ENCODE results near the gene AFMID. TPM values are rescaled to one million over a fixed set of nuclear protein-coding genes. Genes with fewer than 3 reads are reported as not detected.

AFMID gene
- total and polyA plus RNA-seq, 2 of the 13 experiments (the other 11 are each of a cell fraction or from before 2014, with no cell fraction given), result 249 to 270 TPM

DNA sequence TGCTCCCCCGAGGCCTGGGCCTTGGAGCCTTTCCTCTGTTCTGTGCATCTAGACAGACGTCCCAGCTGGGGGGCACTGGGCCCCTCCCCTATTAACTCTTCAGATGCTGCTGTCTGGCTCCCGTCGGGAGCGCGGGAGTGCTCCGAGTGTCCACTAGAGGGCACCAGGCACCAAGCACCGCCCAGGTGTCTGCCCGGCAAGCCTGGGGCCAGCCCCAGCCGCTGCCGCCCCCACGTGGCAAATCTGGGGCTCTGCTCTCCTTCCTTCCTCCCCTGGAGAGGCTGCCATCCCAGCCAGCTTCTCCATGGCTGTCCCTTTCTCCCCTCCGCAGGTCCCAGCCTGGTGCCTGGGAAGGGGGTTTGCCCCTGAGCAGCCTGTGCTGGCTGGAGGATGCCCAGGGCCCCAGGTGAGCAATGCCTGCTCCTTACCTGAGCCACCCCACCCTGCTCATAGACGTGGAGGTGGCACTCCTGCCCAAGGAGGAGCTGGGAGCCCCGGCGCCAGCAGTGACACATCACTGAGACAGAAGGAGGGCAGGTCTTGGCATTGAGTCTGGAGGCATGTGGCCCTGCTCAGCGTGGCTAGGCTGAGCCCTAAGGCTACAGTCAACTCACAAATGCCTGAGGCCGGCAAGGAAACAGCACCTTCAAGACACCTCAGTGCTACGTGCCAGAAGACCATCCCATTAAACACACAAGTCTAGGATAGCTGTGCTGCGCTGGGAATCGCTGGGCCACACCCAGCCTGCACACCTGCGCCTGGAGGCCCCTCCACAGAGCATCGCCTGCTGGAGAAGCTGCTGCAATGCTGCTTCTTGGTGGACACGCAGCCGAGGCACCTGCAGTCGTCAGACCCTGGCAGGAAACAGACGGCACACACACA lies 64.0 kb downstream of the AFMID start (continued):
- TF ChIP-seq ZNF296 (CRISPR knock-in tag; conservative IDR thresholded peaks at IDR 0.05) (no peak), FOXK1 (CRISPR knock-in tag; IDR thresholded peaks at IDR 0.05; ENCODE audit: borderline replicate concordance, low read depth) (peak; percentile 41; the same call in 1 of the 2 replicates), ZNF550 (CRISPR knock-in tag; IDR thresholded peaks at IDR 0.05; ENCODE audit: borderline replicate concordance) (no peak), XRCC5 (optimal IDR thresholded peaks at IDR 0.05; ENCODE audit: low read length) (peak; percentile 99), BCL6 (CRISPR knock-in tag; IDR thresholded peaks at IDR 0.05) (peak; percentile 60), ZNF446 (CRISPR knock-in tag; IDR thresholded peaks at IDR 0.05) (no peak), KAT8 (CRISPR knock-in tag; IDR thresholded peaks at IDR 0.05) (peak; percentile 74; the same call in 1 of the 2 replicates), ZNF574 (CRISPR knock-in tag; IDR thresholded peaks at IDR 0.05) (peak; percentile 77), ZNF782 (CRISPR knock-in tag; IDR thresholded peaks at IDR 0.05; ENCODE audit: borderline replicate concordance) (no peak), MED13 (CRISPR knock-in tag; IDR thresholded peaks at IDR 0.05) (no peak), HNRNPH1 (optimal IDR thresholded peaks at IDR 0.05; ENCODE audit: low read depth, low read length) (no peak), ZNF350 (CRISPR knock-in tag; IDR thresholded peaks at IDR 0.05; ENCODE audit: borderline replicate concordance, low read depth) (peak; percentile 87), NCOR1 (IDR thresholded peaks at IDR 0.05; ENCODE audit: borderline replicate concordance, low read length) (no peak), ZNF160 (CRISPR knock-in tag; IDR thresholded peaks at IDR 0.05) (peak; percentile 51; the same call in 1 of the 2 replicates), ONECUT2 (CRISPR knock-in tag; IDR thresholded peaks at IDR 0.05) (no peak), RORA (CRISPR knock-in tag; IDR thresholded peaks at IDR 0.05) (no peak), ZNF382 (CRISPR knock-in tag; IDR thresholded peaks at IDR 0.05; ENCODE audit: borderline replicate concordance) (no peak), RBM22 (optimal IDR thresholded peaks at IDR 0.05; ENCODE audit: low read length) (no peak), NFKB2 (CRISPR knock-in tag; IDR thresholded peaks at IDR 0.05; ENCODE audit: borderline replicate concordance) (peak; percentile 57; the same call in 1 of the 2 replicates), ZNF136 (CRISPR knock-in tag; IDR thresholded peaks at IDR 0.05; ENCODE audit: low read depth) (no peak)
- TF ChIP-seq, protein P1, sequence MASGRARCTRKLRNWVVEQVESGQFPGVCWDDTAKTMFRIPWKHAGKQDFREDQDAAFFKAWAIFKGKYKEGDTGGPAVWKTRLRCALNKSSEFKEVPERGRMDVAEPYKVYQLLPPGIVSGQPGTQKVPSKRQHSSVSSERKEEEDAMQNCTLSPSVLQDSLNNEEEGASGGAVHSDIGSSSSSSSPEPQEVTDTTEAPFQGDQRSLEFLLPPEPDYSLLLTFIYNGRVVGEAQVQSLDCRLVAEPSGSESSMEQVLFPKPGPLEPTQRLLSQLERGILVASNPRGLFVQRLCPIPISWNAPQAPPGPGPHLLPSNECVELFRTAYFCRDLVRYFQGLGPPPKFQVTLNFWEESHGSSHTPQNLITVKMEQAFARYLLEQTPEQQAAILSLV (CRISPR knock-in tag; IDR thresholded peaks at IDR 0.05; ENCODE audit: borderline replicate concordance), result no peak; the same call in 1 of the 2 replicates
- TF ChIP-seq, protein P2, sequence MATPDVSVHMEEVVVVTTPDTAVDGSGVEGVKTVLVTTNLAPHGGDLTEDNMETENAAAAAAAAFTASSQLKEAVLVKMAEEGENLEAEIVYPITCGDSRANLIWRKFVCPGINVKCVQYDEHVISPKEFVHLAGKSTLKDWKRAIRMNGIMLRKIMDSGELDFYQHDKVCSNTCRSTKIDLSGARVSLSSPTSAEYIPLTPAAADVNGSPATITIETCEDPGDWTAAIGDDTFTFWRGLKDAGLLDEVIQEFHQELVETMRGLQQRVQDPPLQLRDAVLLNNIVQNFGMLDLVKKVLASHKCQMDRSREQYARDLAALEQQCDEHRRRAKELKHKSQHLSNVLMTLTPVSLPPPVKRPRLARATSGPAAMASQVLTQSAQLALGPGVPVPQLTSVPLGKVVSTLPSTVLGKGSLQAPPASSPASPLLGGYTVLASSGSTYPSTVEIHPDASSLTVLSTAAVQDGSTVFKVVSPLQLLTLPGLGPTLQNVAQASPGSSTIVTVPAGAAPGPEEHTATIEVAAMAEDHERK (CRISPR knock-in tag; IDR thresholded peaks at IDR 0.05; ENCODE audit: low read depth), result 0 out of 2 replicates have a peak, but pooled peaks have one; percentile 49
- TF ChIP-seq, protein P3, sequence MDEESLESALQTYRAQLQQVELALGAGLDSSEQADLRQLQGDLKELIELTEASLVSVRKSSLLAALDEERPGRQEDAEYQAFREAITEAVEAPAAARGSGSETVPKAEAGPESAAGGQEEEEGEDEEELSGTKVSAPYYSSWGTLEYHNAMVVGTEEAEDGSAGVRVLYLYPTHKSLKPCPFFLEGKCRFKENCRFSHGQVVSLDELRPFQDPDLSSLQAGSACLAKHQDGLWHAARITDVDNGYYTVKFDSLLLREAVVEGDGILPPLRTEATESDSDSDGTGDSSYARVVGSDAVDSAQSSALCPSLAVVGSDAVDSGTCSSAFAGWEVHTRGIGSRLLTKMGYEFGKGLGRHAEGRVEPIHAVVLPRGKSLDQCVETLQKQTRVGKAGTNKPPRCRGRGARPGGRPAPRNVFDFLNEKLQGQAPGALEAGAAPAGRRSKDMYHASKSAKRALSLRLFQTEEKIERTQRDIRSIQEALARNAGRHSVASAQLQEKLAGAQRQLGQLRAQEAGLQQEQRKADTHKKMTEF (CRISPR knock-in tag; IDR thresholded peaks at IDR 0.05), result peak; percentile 91

Data from HepG2 (cell line).